MCF 10A (cell line): ENCODE measurements around the gene IL17D. TPM values are rescaled to one million over a fixed set of nuclear protein-coding genes. Genes with fewer than 3 reads are reported as not detected.

Experiments used
- BruUV-seq: library from RNA; stranded (reverse); fragments of 400-500 nt; replicated peaks from 2 replicates; lab custom pipeline; 2021; lab: Mats Ljungman, UMichigan
- CTCF ChIA-PET: fragments of 300-600 bp; sonication (Branson Sonifier 250); formaldehyde crosslinking; extraction: SDS; loops from one replicate; lab custom pipeline; 2021; ENCODE audit warnings: antibody characterized with exemption, inconsistent platforms; lab: Yijun Ruan, JAX
- POLR2A ChIA-PET: fragments of 300-600, 350-650 bp; sonication (Branson Sonifier 250); formaldehyde crosslinking; extraction: SDS; loops from one replicate; lab custom pipeline; 2020; ENCODE audit warnings: antibody characterized with exemption, inconsistent platforms; lab: Yijun Ruan, JAX
- DNase-seq: peaks from one replicate; pipeline ENCODE4 v3.0.0-alpha.2; 2018; ENCODE audit not compliant: unreplicated experiment
- H3K27ac Mint-ChIP-seq: one replicate; pipeline ENCODE4 v1.8.0; 2022; ENCODE audit warnings: mild to moderate bottlenecking, low read depth, mixed read lengths; ENCODE audit not compliant: unreplicated experiment
- H3K27me3 Mint-ChIP-seq: one replicate; pipeline ENCODE4 v1.8.0; 2022; ENCODE audit warnings: mixed read lengths; ENCODE audit not compliant: insufficient read depth, unreplicated experiment
- H3K36me3 Mint-ChIP-seq: one replicate; pipeline ENCODE4 v1.8.0; 2022; ENCODE audit warnings: mild to moderate bottlenecking, moderate library complexity, mixed read lengths; ENCODE audit not compliant: insufficient read depth, unreplicated experiment
- H3K4me1 Mint-ChIP-seq: one replicate; pipeline ENCODE4 v1.8.0; 2022; ENCODE audit warnings: mixed read lengths; ENCODE audit not compliant: insufficient read depth, unreplicated experiment
- H3K4me3 Mint-ChIP-seq: one replicate; pipeline ENCODE4 v1.8.0; 2022; ENCODE audit warnings: mild to moderate bottlenecking, moderate library complexity, mixed read lengths; ENCODE audit not compliant: unreplicated experiment
- H3K9me3 Mint-ChIP-seq: one replicate; pipeline ENCODE4 v1.8.0; 2022; ENCODE audit warnings: mixed read lengths; ENCODE audit not compliant: unreplicated experiment
- CTCF ChIP-seq: fragments of 200-600 bp; IDR thresholded peaks from one replicate; pipeline ENCODE4 v1.8.0; 2022; ENCODE audit warnings: antibody characterized with exemption, mild to moderate bottlenecking; ENCODE audit not compliant: unreplicated experiment
- intact Hi-C: fragments of 100-400 bp; cut with micrococcal nuclease; formaldehyde crosslinking; loops from 2 replicates; pipeline ENCODE4 v1.14.1; 2022
- total RNA-seq: library from RNA; stranded (reverse); gene quantifications from 2 replicates; pipeline ENCODE4 v1.2.3, GENCODE V29; 2022

Gene IL17D
- total RNA-seq, 1 experiment from 2014 or later, result 0.54 TPM

GRCh38 chr13:20686863-20687579 is 16.5 kb upstream of the IL17D start:
- no TSS peak for BruUV-seq
- no peaks in the 10 kb centered on the region for H3K9me3 Mint-ChIP-seq
- intact Hi-C loops, result no loop called here
- no peak for DNase-seq
- no peaks in the 10 kb centered on the region for H3K27me3 Mint-ChIP-seq
- peaks cover 6% of the 10 kb centered on the region for H3K36me3 Mint-ChIP-seq
- H3K27ac Mint-ChIP-seq, result no peak overlapping the region
- no peak for TF ChIP-seq CTCF
- ChIA-PET POLR2A (interaction anchor here (1.0 kb wide), 1 partner anchor 18 kb away, joined by 6 read pairs; no protein-coding TSS in a partner anchor), CTCF (interaction anchor here (0.6 to 1.5 kb wide), 3 partner anchors 25 to 755 kb away, joined by 3 to 5 read pairs (median 3); no protein-coding TSS in a partner anchor)
- H3K4me3 Mint-ChIP-seq, result no peak overlapping the region
- H3K4me1 Mint-ChIP-seq, result no peaks in the 10 kb centered on the region

- POLR2A ChIA-PET, result no interaction called here
- no TSS peak for BruUV-seq
- DNase-seq, result no peak
- no peak for TF ChIP-seq CTCF
- no peaks in the 10 kb centered on the region for H3K9me3 Mint-ChIP-seq
- H3K27me3 Mint-ChIP-seq, result no peaks in the 10 kb centered on the region
- intact Hi-C loops, result no loop called here
- peaks cover 6% of the 10 kb centered on the region for H3K36me3 Mint-ChIP-seq
- CTCF ChIA-PET, result interaction anchor here (0.6 kb wide), 1 partner anchor 45 kb away, joined by 3 read pairs; no protein-coding TSS in a partner anchor
- no peak overlapping the region for H3K27ac Mint-ChIP-seq
- H3K4me3 Mint-ChIP-seq, result no peak overlapping the region
- H3K4me1 Mint-ChIP-seq, result no peaks in the 10 kb centered on the region
These were observed 14.2 kb upstream of the IL17D start for GRCh38 chr13:20689291-20689690.

- H3K27ac Mint-ChIP-seq, result no peak overlapping the region
- no peaks in the 10 kb centered on the region for H3K9me3 Mint-ChIP-seq
- BruUV-seq, result no TSS peak
- H3K4me3 Mint-ChIP-seq, result no peak overlapping the region
- H3K36me3 Mint-ChIP-seq, result peaks cover 6% of the 10 kb centered on the region
- ChIA-PET CTCF (no interaction called here), POLR2A (no interaction called here)
- H3K27me3 Mint-ChIP-seq, result no peaks in the 10 kb centered on the region
- no peak for TF ChIP-seq CTCF
- DNase-seq, result no peak
- intact Hi-C loops, result no loop called here
- H3K4me1 Mint-ChIP-seq, result no peaks in the 10 kb centered on the region
These were observed 11.9 kb upstream of the IL17D start for GRCh38 chr13:20691616-20692015.

DNA sequence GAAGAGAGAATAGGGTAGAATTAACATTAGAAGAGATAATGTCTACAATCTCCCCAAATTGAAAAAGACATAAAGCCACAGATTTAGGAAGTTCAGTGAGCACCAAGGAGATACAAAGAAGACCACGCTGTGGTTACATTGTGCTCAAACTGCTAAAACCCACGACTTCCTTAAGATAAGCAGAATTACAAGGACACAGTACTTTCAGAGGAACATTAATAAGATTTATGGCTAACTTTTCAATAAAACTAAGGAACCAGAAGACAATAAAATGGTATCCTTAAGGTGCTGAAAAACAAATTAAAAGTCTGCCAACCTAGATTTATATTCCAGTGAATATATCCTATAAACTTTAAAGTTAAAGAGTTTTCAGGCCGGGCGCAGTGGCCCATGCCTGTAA is 7.4 kb upstream of the IL17D start:
- no TSS peak for BruUV-seq
- Mint-ChIP-seq H3K27me3 (no peaks in the 10 kb centered on the region), H3K9me3 (no peaks in the 10 kb centered on the region), H3K4me3 (no peak overlapping the region), H3K27ac (no peak overlapping the region), H3K4me1 (no peaks in the 10 kb centered on the region), H3K36me3 (peaks cover 1% of the 10 kb centered on the region)
- ChIA-PET POLR2A (no interaction called here), CTCF (interaction anchor here (0.6 kb wide), 1 partner anchor 128 kb away, joined by 3 read pairs; no protein-coding TSS in a partner anchor)
- DNase-seq, result no peak
- TF ChIP-seq CTCF, result no peak
- intact Hi-C loops, result no loop called here
